HepG2 (cell line): ENCODE data around the gene TMEM218. TPM values are rescaled to one million over a fixed set of nuclear protein-coding genes. Genes with fewer than 3 reads are reported as not detected.

ENCODE experiments used
- ATAC-seq: fragments of 200-7000 bp; cut with Tn5 transposase; 3 replicates; pipeline ENCODE4 v1.9.1; 2020; ENCODE audit warnings: mild to moderate bottlenecking, moderate library complexity
- BruUV-seq: library from RNA; stranded (reverse); fragments of 400-500 nt; replicated peaks from 2 replicates; lab custom pipeline; 2021; lab: Mats Ljungman, UMichigan
- CTCF ChIA-PET: fragments of 300-600 bp; formaldehyde crosslinking; extraction: SDS; loops from one replicate; lab custom pipeline; 2021; ENCODE audit warnings: low total read pairs, inconsistent platforms, low intra/inter-chr PET ratio; lab: Yijun Ruan, JAX
- POLR2A ChIA-PET: fragments of 350-600 bp; sonication (Branson Sonifier 250); formaldehyde crosslinking; loops from one replicate; lab custom pipeline; 2020; ENCODE audit warnings: antibody characterized with exemption, inconsistent platforms; lab: Yijun Ruan, JAX
- DNase-seq: peaks from one replicate; pipeline ENCODE4 v3.0.0-alpha.2; 2015; ENCODE audit warnings: low spot score
- FAIRE-seq: peaks from 3 replicates; lab custom pipeline; 2011; peaks lifted over from hg19 to GRCh38; lab: Jason Lieb, UNC
- H2AFZ ChIP-seq: one replicate; pipeline ENCODE4 v1.6.1; 2011; ENCODE audit warnings: low read length, inconsistent platforms
- H3K27ac ChIP-seq: fragments of 300-600 bp; 3 replicates; pipeline ENCODE4 v1.8.0; 2011; ENCODE audit warnings: mixed run types, mild to moderate bottlenecking, mixed read lengths, low read length, inconsistent platforms; ENCODE audit not compliant: insufficient read depth; ENCODE audit errors: extremely low read length
- H3K27me3 ChIP-seq, 2 experiments: fragments of 200-600 bp in 1 of 2; 2 replicates in 1 of 2; 3 replicates in 1 of 2; pipeline versions ENCODE4 v1.6.0 to v1.8.0; 2011; ENCODE audit warnings: low read length in 2 of 2, mild to moderate bottlenecking in 2 of 2, moderate library complexity in 2 of 2, inconsistent platforms in 1 of 2; ENCODE audit not compliant: insufficient read depth in 2 of 2, control insufficient read depth in 1 of 2
- H3K36me3 ChIP-seq, 2 experiments: fragments of 200-600 bp in 1 of 2; replicated peaks in 1 of 2; 2 replicates in 1 of 2; 3 replicates in 1 of 2; pipeline versions ENCODE4 v1.5.1 to v1.8.0; 2011; ENCODE audit warnings: low read length in 2 of 2, inconsistent platforms in 1 of 2; ENCODE audit not compliant: insufficient read depth in 2 of 2, control insufficient read depth in 1 of 2
- H3K4me1 ChIP-seq: 2 replicates; pipeline ENCODE4 v1.5.1; 2012; ENCODE audit warnings: low read length, inconsistent platforms; ENCODE audit not compliant: insufficient read depth
- H3K4me2 ChIP-seq: 2 replicates; pipeline ENCODE4 v1.6.0; 2011; ENCODE audit warnings: low read depth, low read length, inconsistent platforms
- H3K4me3 ChIP-seq, 3 experiments: fragments of 200-600 bp in 1 of 3; sonication (generic), shearing (Covaris generic) in 1 of 3; replicated peaks in 1 of 3; 2 replicates each; pipeline ENCODE4 v1.5.1; 2011 to 2016; ENCODE audit warnings: low read length in 3 of 3, inconsistent platforms in 2 of 3, low read depth in 2 of 3, mild to moderate bottlenecking in 2 of 3, control low read depth in 1 of 3, mixed read lengths in 1 of 3; ENCODE audit not compliant: insufficient read depth in 1 of 3
- H3K79me2 ChIP-seq: one replicate; pipeline ENCODE4 v1.6.1; 2011; ENCODE audit warnings: low read length, inconsistent platforms; ENCODE audit not compliant: insufficient read depth
- H3K9ac ChIP-seq: 2 replicates; pipeline ENCODE4 v1.6.0; 2011; ENCODE audit warnings: mild to moderate bottlenecking, low read depth, low read length, inconsistent platforms; ENCODE audit not compliant: insufficient read depth
- H3K9me3 ChIP-seq: 2 replicates; pipeline ENCODE4 v1.5.1; 2012; ENCODE audit warnings: mild to moderate bottlenecking, low read length
- H4K20me1 ChIP-seq: 2 replicates; pipeline ENCODE4 v1.6.0; 2011; ENCODE audit warnings: inconsistent platforms, mild to moderate bottlenecking, low read length, moderate library complexity; ENCODE audit not compliant: insufficient read depth
- KLF16 ChIP-seq, 2 experiments: sonication (generic) in 1 of 2; formaldehyde crosslinking in 1 of 2; IDR thresholded peaks; 2 replicates each; pipeline versions ENCODE4 v1.6.1 to v1.8.0; 2016 to 2023; ENCODE audit warnings: missing genetic modification reagents in 2 of 2, missing compliant biosample characterization in 1 of 2
- WGBS: methylation state at CpG from one replicate; pipeline ENCODE4 v1.1.6; 2017; ENCODE audit warnings: low lambda C conversion rate; 5-methylcytosine and 5-hydroxymethylcytosine counted together
- in situ Hi-C: cut with HindIII; loops from 2 replicates; pipeline ENCODE4 v1.10.0; 2017; ENCODE audit warnings: low pct_unique_long_range_greater_than_20kb; ENCODE audit not compliant: extremely low pct_ligation_motif_present
- intact Hi-C: fragments of 100-400 bp; cut with micrococcal nuclease; formaldehyde crosslinking; loops from one replicate; pipeline ENCODE4 v1.10.0; 2022; ENCODE audit not compliant: unreplicated experiment
- polyA plus RNA-seq, 8 experiments: library from polyadenylated mRNA; depleted of rRNA in 3 of 8; stranded (reverse) in 7 of 8; unstranded in 1 of 8; fragments of >200 nt; fragmentation: Illumina TruSeq in 4 of 8; extraction: Trizol in 4 of 8; gene quantifications; 2 replicates each; pipeline versions ENCODE4 v1.2.1 to v1.2.3, GENCODE V29; 2011 to 2016; ENCODE audit warnings: low read depth in 4 of 8, missing spikeins in 1 of 8, mixed read lengths in 1 of 8; ENCODE audit not compliant: insufficient read depth in 1 of 8
- total RNA-seq, 5 experiments: library from RNA; depleted of rRNA; stranded (reverse); fragments of >200 nt; fragmentation: Illumina TruSeq; extraction: Trizol; gene quantifications; 2 replicates each; pipeline ENCODE4 v1.2.3, GENCODE V29; 2016; ENCODE audit warnings: low read depth in 1 of 5
- TF ChIP-seq, protein P1 (sequence below): sonication (generic); formaldehyde crosslinking; IDR thresholded peaks from 2 replicates; pipeline ENCODE4 v1.5.0; 2020; ENCODE audit warnings: mild to moderate bottlenecking, missing genetic modification reagents, moderate library complexity
- TF ChIP-seq, protein P2 (sequence below): fragments of 450-650 bp; IDR thresholded peaks from 2 replicates; pipeline ENCODE4 v1.6.1; 2017; ENCODE audit warnings: mild to moderate bottlenecking

Gene TMEM218
- total and polyA plus RNA-seq, 2 of the 13 experiments (the other 11 are each of a cell fraction or from before 2014, with no cell fraction given) = 11.8 to 14.0 TPM

DNA sequence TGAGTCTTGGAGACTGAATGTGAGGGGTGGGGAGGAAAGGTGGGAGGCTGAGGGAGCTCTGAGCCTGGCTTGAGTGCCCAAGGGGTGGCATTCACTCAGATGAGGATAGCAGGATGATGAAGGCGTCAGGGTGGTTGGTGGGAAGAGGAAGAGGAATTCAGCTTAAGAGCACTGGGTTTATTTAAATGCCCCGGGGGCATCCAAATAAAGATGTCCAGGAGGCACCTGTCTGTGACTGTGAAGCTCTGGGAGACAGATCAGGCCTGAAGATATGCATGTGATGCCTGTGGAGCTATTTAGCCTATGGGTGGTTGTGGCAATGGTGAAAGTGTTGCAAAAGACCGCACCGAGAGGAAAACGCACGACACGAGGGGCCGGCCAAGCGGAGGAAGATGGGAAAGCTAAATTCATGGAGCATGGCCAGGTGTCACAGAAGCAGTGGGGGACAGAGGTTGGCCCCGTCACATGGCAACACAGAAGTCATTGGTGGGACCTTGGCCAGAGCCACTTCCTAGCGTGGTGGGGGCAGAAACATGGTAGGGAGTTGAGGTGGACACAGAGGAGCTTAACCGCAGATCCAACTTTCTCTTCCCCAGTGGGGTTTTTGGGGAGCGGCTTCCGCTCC lies 32.8 kb downstream of the TMEM218 start:
- TF ChIP-seq KLF16 (CRISPR knock-in tag; IDR thresholded peaks at IDR 0.05) = no peak
- TF ChIP-seq, protein P1, sequence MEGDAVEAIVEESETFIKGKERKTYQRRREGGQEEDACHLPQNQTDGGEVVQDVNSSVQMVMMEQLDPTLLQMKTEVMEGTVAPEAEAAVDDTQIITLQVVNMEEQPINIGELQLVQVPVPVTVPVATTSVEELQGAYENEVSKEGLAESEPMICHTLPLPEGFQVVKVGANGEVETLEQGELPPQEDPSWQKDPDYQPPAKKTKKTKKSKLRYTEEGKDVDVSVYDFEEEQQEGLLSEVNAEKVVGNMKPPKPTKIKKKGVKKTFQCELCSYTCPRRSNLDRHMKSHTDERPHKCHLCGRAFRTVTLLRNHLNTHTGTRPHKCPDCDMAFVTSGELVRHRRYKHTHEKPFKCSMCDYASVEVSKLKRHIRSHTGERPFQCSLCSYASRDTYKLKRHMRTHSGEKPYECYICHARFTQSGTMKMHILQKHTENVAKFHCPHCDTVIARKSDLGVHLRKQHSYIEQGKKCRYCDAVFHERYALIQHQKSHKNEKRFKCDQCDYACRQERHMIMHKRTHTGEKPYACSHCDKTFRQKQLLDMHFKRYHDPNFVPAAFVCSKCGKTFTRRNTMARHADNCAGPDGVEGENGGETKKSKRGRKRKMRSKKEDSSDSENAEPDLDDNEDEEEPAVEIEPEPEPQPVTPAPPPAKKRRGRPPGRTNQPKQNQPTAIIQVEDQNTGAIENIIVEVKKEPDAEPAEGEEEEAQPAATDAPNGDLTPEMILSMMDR (CRISPR knock-in tag) = no peak
- TF ChIP-seq, protein P2, sequence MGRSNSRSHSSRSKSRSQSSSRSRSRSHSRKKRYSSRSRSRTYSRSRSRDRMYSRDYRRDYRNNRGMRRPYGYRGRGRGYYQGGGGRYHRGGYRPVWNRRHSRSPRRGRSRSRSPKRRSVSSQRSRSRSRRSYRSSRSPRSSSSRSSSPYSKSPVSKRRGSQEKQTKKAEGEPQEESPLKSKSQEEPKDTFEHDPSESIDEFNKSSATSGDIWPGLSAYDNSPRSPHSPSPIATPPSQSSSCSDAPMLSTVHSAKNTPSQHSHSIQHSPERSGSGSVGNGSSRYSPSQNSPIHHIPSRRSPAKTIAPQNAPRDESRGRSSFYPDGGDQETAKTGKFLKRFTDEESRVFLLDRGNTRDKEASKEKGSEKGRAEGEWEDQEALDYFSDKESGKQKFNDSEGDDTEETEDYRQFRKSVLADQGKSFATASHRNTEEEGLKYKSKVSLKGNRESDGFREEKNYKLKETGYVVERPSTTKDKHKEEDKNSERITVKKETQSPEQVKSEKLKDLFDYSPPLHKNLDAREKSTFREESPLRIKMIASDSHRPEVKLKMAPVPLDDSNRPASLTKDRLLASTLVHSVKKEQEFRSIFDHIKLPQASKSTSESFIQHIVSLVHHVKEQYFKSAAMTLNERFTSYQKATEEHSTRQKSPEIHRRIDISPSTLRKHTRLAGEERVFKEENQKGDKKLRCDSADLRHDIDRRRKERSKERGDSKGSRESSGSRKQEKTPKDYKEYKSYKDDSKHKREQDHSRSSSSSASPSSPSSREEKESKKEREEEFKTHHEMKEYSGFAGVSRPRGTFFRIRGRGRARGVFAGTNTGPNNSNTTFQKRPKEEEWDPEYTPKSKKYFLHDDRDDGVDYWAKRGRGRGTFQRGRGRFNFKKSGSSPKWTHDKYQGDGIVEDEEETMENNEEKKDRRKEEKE = no peak
- TF ChIP-seq, all 625 proteins: peak for 0
- BruUV-seq = no TSS peak
- no peaks in the 10 kb centered on the region for H3K9me3 ChIP-seq
- no peak overlapping the region for H3K9ac ChIP-seq
- no peak overlapping the region for H3K4me2 ChIP-seq
- H2AFZ ChIP-seq = no peak overlapping the region
- peaks cover 41% of the 10 kb centered on the region for H3K4me1 ChIP-seq
- DNase-seq (no peak), ATAC-seq (no peak), FAIRE-seq (no peak)
- H3K27ac ChIP-seq = no peak overlapping the region
- intact Hi-C loops (no loop called here), in situ Hi-C loops (no loop called here)
- POLR2A ChIA-PET = no interaction called here
- no peaks in the 10 kb centered on the region for H3K36me3 ChIP-seq
- no peak overlapping the region for H3K4me3 ChIP-seq
- CTCF ChIA-PET = no interaction called here
- no peaks in the 10 kb centered on the region for H3K79me2 ChIP-seq
- H4K20me1 ChIP-seq = no peaks in the 10 kb centered on the region
- WGBS = 83% methylated on average over 14 of the region's 14 CpGs
- peaks cover 0 to 4% of the 10 kb centered on the region in 2 experiments; a peak in 1 of 5 replicates for H3K27me3 ChIP-seq
